GOT3 (cell line): ENCODE measurements around the gene EIF4E1B.
A peak's percentile ranks its signal among the peaks of the same experiment; 100 is the strongest.

ENCODE experiments used
- DNase-seq: peaks from one replicate; lab custom pipeline; 2025; ENCODE audit warnings: mixed read lengths; lab: John Stamatoyannopoulos, UW

The EIF4E1B gene

GRCh38 chr5:176606875-176607274 is 23.6 kb upstream of the EIF4E1B start:
- no peak for DNase-seq

- no peak for DNase-seq
These were observed 22.3 kb upstream of the EIF4E1B start for GRCh38 chr5:176608142-176608705.

- no peak for DNase-seq
These were observed 21.3 kb upstream of the EIF4E1B start for GRCh38 chr5:176608937-176609723.

- peak; percentile 56 for DNase-seq
These were observed 20.6 kb upstream of the EIF4E1B start, which contains the start of gene GPRIN1 for GRCh38 chr5:176609724-176610434. GPRIN1 (minus strand) TSS chr5:176610156; CDS start chr5:176599834, 10,322 bp downstream.

GRCh38 chr5:176610435-176610773 is 20.1 kb upstream of the EIF4E1B start:
- no peak for DNase-seq

GRCh38 chr5:176611435-176611834 is 19.0 kb upstream of the EIF4E1B start:
- peak; percentile 54 for DNase-seq

- no peak for DNase-seq
These were observed 18.5 kb upstream of the EIF4E1B start for GRCh38 chr5:176612008-176612407.

GRCh38 chr5:176612855-176613254 is 17.6 kb upstream of the EIF4E1B start:
- no peak for DNase-seq

- no peak for DNase-seq
These were observed 15.5 kb upstream of the EIF4E1B start for GRCh38 chr5:176614805-176615478.

GRCh38 chr5:176616511-176616910 is 14.0 kb upstream of the EIF4E1B start:
- no peak for DNase-seq

GRCh38 chr5:176618783-176619182 is 11.7 kb upstream of the EIF4E1B start:
- DNase-seq: no peak

GRCh38 chr5:176619203-176619568 is 11.3 kb upstream of the EIF4E1B start:
- peak; percentile 41 for DNase-seq

- DNase-seq: no peak
These were observed 10.7 kb upstream of the EIF4E1B start for GRCh38 chr5:176619569-176620332.

- DNase-seq: no peak
These were observed 10.0 kb upstream of the EIF4E1B start for GRCh38 chr5:176620333-176620981.

GRCh38 chr5:176621661-176622079 is 8.8 kb upstream of the EIF4E1B start:
- no peak for DNase-seq

- DNase-seq: no peak
These were observed 6.3 kb upstream of the EIF4E1B start for GRCh38 chr5:176624142-176624541.

- no peak for DNase-seq
These were observed 5.5 kb upstream of the EIF4E1B start for GRCh38 chr5:176624938-176625337.

- no peak for DNase-seq
These were observed 5.0 kb upstream of the EIF4E1B start for GRCh38 chr5:176625512-176625911.

GRCh38 chr5:176625966-176626875 is 4.3 kb upstream of the EIF4E1B start:
- DNase-seq: no peak

GRCh38 chr5:176626876-176627236 is 3.6 kb upstream of the EIF4E1B start:
- no peak for DNase-seq
